Choroid plexus epithelial cell (primary cell): ENCODE results near the gene ERVH48-1.
"Not testable (repeated sequence)": the region's sequence is repeated elsewhere in the genome, so short reads cannot be mapped to it uniquely, and the experiment has no call there.

Experiments
- DNase-seq: peaks from one replicate; pipeline ENCODE4 v3.0.0-alpha.2; 2010; ENCODE audit warnings: low read depth
- H3K4me3 ChIP-seq: 2 replicates; pipeline ENCODE4 v1.5.1; 2011; ENCODE audit warnings: low read depth, mild to moderate bottlenecking, control low read depth, low read length, moderate library complexity
- TF ChIP-seq, protein P1 (sequence below): conservative IDR thresholded peaks from 2 replicates; pipeline ENCODE4 v1.5.1; 2011; ENCODE audit warnings: low read depth, mild to moderate bottlenecking, control low read depth, inconsistent platforms, low read length, moderate library complexity

Gene ERVH48-1

GRCh38 chr21:42878678-42878992, 46.8 kb downstream of the ERVH48-1 start:
- H3K4me3 ChIP-seq = peak overlapping the region; percentile 99
- TF ChIP-seq, protein P1, sequence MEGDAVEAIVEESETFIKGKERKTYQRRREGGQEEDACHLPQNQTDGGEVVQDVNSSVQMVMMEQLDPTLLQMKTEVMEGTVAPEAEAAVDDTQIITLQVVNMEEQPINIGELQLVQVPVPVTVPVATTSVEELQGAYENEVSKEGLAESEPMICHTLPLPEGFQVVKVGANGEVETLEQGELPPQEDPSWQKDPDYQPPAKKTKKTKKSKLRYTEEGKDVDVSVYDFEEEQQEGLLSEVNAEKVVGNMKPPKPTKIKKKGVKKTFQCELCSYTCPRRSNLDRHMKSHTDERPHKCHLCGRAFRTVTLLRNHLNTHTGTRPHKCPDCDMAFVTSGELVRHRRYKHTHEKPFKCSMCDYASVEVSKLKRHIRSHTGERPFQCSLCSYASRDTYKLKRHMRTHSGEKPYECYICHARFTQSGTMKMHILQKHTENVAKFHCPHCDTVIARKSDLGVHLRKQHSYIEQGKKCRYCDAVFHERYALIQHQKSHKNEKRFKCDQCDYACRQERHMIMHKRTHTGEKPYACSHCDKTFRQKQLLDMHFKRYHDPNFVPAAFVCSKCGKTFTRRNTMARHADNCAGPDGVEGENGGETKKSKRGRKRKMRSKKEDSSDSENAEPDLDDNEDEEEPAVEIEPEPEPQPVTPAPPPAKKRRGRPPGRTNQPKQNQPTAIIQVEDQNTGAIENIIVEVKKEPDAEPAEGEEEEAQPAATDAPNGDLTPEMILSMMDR = no peak
- DNase-seq = no peak

GRCh38 chr21:42875811-42876210, 49.6 kb downstream of the ERVH48-1 start:
- DNase-seq = not testable (repeated sequence)

GRCh38 chr21:42873096-42873495, 52.3 kb downstream of the ERVH48-1 start:
- no peak overlapping the region for H3K4me3 ChIP-seq
- TF ChIP-seq, protein P1 = no peak
- no peak for DNase-seq

More at GRCh38 chr21:42875811-42876210, 49.6 kb downstream of the ERVH48-1 start:
- not testable (repeated sequence) for H3K4me3 ChIP-seq

GRCh38 chr21:42868196-42868595, 57.2 kb downstream of the ERVH48-1 start:
- no peak overlapping the region for H3K4me3 ChIP-seq
- DNase-seq = no peak
- TF ChIP-seq, protein P1 = no peak
